HepG2 (cell line): Measurements from ENCODE around the gene TLL2. TPM values are rescaled to one million over a fixed set of nuclear protein-coding genes. Genes with fewer than 3 reads are reported as not detected.

ENCODE experiments used
- ATAC-seq: fragments of 200-7000 bp; cut with Tn5 transposase; 3 replicates; pipeline ENCODE4 v1.9.1; 2020; ENCODE audit warnings: mild to moderate bottlenecking, moderate library complexity
- BruUV-seq: library from RNA; stranded (reverse); fragments of 400-500 nt; replicated peaks from 2 replicates; lab custom pipeline; 2021; lab: Mats Ljungman, UMichigan
- CTCF ChIA-PET: fragments of 300-600 bp; formaldehyde crosslinking; extraction: SDS; loops from one replicate; lab custom pipeline; 2021; ENCODE audit warnings: low total read pairs, inconsistent platforms, low intra/inter-chr PET ratio; lab: Yijun Ruan, JAX
- POLR2A ChIA-PET: fragments of 350-600 bp; sonication (Branson Sonifier 250); formaldehyde crosslinking; loops from one replicate; lab custom pipeline; 2020; ENCODE audit warnings: antibody characterized with exemption, inconsistent platforms; lab: Yijun Ruan, JAX
- DNase-seq: peaks from one replicate; pipeline ENCODE4 v3.0.0-alpha.2; 2015; ENCODE audit warnings: low spot score
- FAIRE-seq: peaks from 3 replicates; lab custom pipeline; 2011; peaks lifted over from hg19 to GRCh38; lab: Jason Lieb, UNC
- H2AFZ ChIP-seq: one replicate; pipeline ENCODE4 v1.6.1; 2011; ENCODE audit warnings: low read length, inconsistent platforms
- H3K27ac ChIP-seq: fragments of 300-600 bp; 3 replicates; pipeline ENCODE4 v1.8.0; 2011; ENCODE audit warnings: mixed run types, mild to moderate bottlenecking, mixed read lengths, low read length, inconsistent platforms; ENCODE audit not compliant: insufficient read depth; ENCODE audit errors: extremely low read length
- H3K27me3 ChIP-seq, 2 experiments: fragments of 200-600 bp in 1 of 2; 2 replicates in 1 of 2; 3 replicates in 1 of 2; pipeline versions ENCODE4 v1.6.0 to v1.8.0; 2011; ENCODE audit warnings: low read length in 2 of 2, mild to moderate bottlenecking in 2 of 2, moderate library complexity in 2 of 2, inconsistent platforms in 1 of 2; ENCODE audit not compliant: insufficient read depth in 2 of 2, control insufficient read depth in 1 of 2
- H3K36me3 ChIP-seq, 2 experiments: fragments of 200-600 bp in 1 of 2; replicated peaks in 1 of 2; 2 replicates in 1 of 2; 3 replicates in 1 of 2; pipeline versions ENCODE4 v1.5.1 to v1.8.0; 2011; ENCODE audit warnings: low read length in 2 of 2, inconsistent platforms in 1 of 2; ENCODE audit not compliant: insufficient read depth in 2 of 2, control insufficient read depth in 1 of 2
- H3K4me1 ChIP-seq: 2 replicates; pipeline ENCODE4 v1.5.1; 2012; ENCODE audit warnings: low read length, inconsistent platforms; ENCODE audit not compliant: insufficient read depth
- H3K4me2 ChIP-seq: 2 replicates; pipeline ENCODE4 v1.6.0; 2011; ENCODE audit warnings: low read depth, low read length, inconsistent platforms
- H3K4me3 ChIP-seq, 3 experiments: fragments of 200-600 bp in 1 of 3; sonication (generic), shearing (Covaris generic) in 1 of 3; replicated peaks in 1 of 3; 2 replicates each; pipeline ENCODE4 v1.5.1; 2011 to 2016; ENCODE audit warnings: low read length in 3 of 3, inconsistent platforms in 2 of 3, low read depth in 2 of 3, mild to moderate bottlenecking in 2 of 3, control low read depth in 1 of 3, mixed read lengths in 1 of 3; ENCODE audit not compliant: insufficient read depth in 1 of 3
- H3K79me2 ChIP-seq: one replicate; pipeline ENCODE4 v1.6.1; 2011; ENCODE audit warnings: low read length, inconsistent platforms; ENCODE audit not compliant: insufficient read depth
- H3K9ac ChIP-seq: 2 replicates; pipeline ENCODE4 v1.6.0; 2011; ENCODE audit warnings: mild to moderate bottlenecking, low read depth, low read length, inconsistent platforms; ENCODE audit not compliant: insufficient read depth
- H3K9me3 ChIP-seq: 2 replicates; pipeline ENCODE4 v1.5.1; 2012; ENCODE audit warnings: mild to moderate bottlenecking, low read length
- H4K20me1 ChIP-seq: 2 replicates; pipeline ENCODE4 v1.6.0; 2011; ENCODE audit warnings: inconsistent platforms, mild to moderate bottlenecking, low read length, moderate library complexity; ENCODE audit not compliant: insufficient read depth
- CHD4 ChIP-seq: fragments of 200-600 bp; sonication (generic); IDR thresholded peaks from 2 replicates; pipeline ENCODE4 v1.7.0; 2017; ENCODE audit warnings: mild to moderate bottlenecking, low read length, borderline replicate concordance
- GPBP1L1 ChIP-seq: sonication (generic); formaldehyde crosslinking; IDR thresholded peaks from 2 replicates; pipeline ENCODE4 v1.5.0; 2020; ENCODE audit warnings: mild to moderate bottlenecking, missing genetic modification reagents
- KLF9 ChIP-seq: IDR thresholded peaks from 2 replicates; pipeline ENCODE4 v1.6.1; 2016; ENCODE audit warnings: low read depth
- NFKB2 ChIP-seq: sonication (generic); formaldehyde crosslinking; IDR thresholded peaks from 2 replicates; pipeline ENCODE4 v1.4.0; 2020; ENCODE audit warnings: missing genetic modification reagents, borderline replicate concordance
- NPAS2 ChIP-seq: sonication (generic); formaldehyde crosslinking; IDR thresholded peaks from 2 replicates; pipeline ENCODE4 v1.8.0; 2022; ENCODE audit warnings: mild to moderate bottlenecking, missing genetic modification reagents, borderline replicate concordance
- REPIN1 ChIP-seq: sonication (generic); formaldehyde crosslinking; IDR thresholded peaks from 2 replicates; pipeline ENCODE4 v1.8.0; 2022; ENCODE audit warnings: missing genetic modification reagents, low read depth, mild to moderate bottlenecking, borderline replicate concordance
- RNF2 ChIP-seq: fragments of 450-650 bp; conservative IDR thresholded peaks from 2 replicates; pipeline ENCODE4 v1.6.1; 2016; ENCODE audit warnings: low read depth
- TOPORS ChIP-seq: sonication (generic); formaldehyde crosslinking; IDR thresholded peaks from 2 replicates; pipeline ENCODE4 v1.8.0; 2023; ENCODE audit warnings: mild to moderate bottlenecking, missing genetic modification reagents
- ZNF616 ChIP-seq: sonication (generic); formaldehyde crosslinking; IDR thresholded peaks from 2 replicates; pipeline ENCODE4 v1.5.0; 2020; ENCODE audit warnings: low read depth, mild to moderate bottlenecking, missing genetic modification reagents
- ZNF878 ChIP-seq: sonication (generic); formaldehyde crosslinking; IDR thresholded peaks from 2 replicates; pipeline ENCODE4 v1.8.1; 2023; ENCODE audit warnings: mild to moderate bottlenecking, missing genetic modification reagents, moderate library complexity
- WGBS: methylation state at CpG from one replicate; pipeline ENCODE4 v1.1.6; 2017; ENCODE audit warnings: low lambda C conversion rate; 5-methylcytosine and 5-hydroxymethylcytosine counted together
- in situ Hi-C: cut with HindIII; loops from 2 replicates; pipeline ENCODE4 v1.10.0; 2017; ENCODE audit warnings: low pct_unique_long_range_greater_than_20kb; ENCODE audit not compliant: extremely low pct_ligation_motif_present
- intact Hi-C: fragments of 100-400 bp; cut with micrococcal nuclease; formaldehyde crosslinking; loops from one replicate; pipeline ENCODE4 v1.10.0; 2022; ENCODE audit not compliant: unreplicated experiment
- polyA plus RNA-seq, 8 experiments: library from polyadenylated mRNA; depleted of rRNA in 3 of 8; stranded (reverse) in 7 of 8; unstranded in 1 of 8; fragments of >200 nt; fragmentation: Illumina TruSeq in 4 of 8; extraction: Trizol in 4 of 8; gene quantifications; 2 replicates each; pipeline versions ENCODE4 v1.2.1 to v1.2.3, GENCODE V29; 2011 to 2016; ENCODE audit warnings: low read depth in 4 of 8, missing spikeins in 1 of 8, mixed read lengths in 1 of 8; ENCODE audit not compliant: insufficient read depth in 1 of 8
- total RNA-seq, 5 experiments: library from RNA; depleted of rRNA; stranded (reverse); fragments of >200 nt; fragmentation: Illumina TruSeq; extraction: Trizol; gene quantifications; 2 replicates each; pipeline ENCODE4 v1.2.3, GENCODE V29; 2016; ENCODE audit warnings: low read depth in 1 of 5

Gene TLL2
- total and polyA plus RNA-seq, 2 of the 13 experiments (the other 11 are each of a cell fraction or from before 2014, with no cell fraction given), result 0.09 TPM; not detected in 1

GRCh38 chr10:96352027-96352426 is 161.7 kb downstream of the TLL2 start (continued):
- no peak for TF ChIP-seq NFKB2 (CRISPR knock-in tag)

- ATAC-seq, result no peak
- POLR2A ChIA-PET, result no interaction called here
- WGBS, result 2% methylated on average over 1 of the region's 1 CpG
- Histone ChIP-seq H3K27me3 (0 out of 5 replicates have a peak, but pooled peaks cover 0 to 3% of the 10 kb centered on the region in 2 experiments), H3K4me1 (no peaks in the 10 kb centered on the region), H3K9ac (no peak overlapping the region), H3K79me2 (no peaks in the 10 kb centered on the region), H3K9me3 (no peaks in the 10 kb centered on the region), H4K20me1 (no peaks in the 10 kb centered on the region), H3K4me3 (no peak overlapping the region), H2AFZ (no peak overlapping the region), H3K27ac (no peak overlapping the region), H3K4me2 (no peak overlapping the region), H3K36me3 (no peaks in the 10 kb centered on the region)
- no peak for DNase-seq
- FAIRE-seq, result no peak
- intact Hi-C loops, result no loop called here
- TF ChIP-seq RNF2, result no peak
- TF ChIP-seq REPIN1, result no peak
- CTCF ChIA-PET, result interaction anchor here (1.2 kb wide), 1 partner anchor 9 kb away, joined by 3 read pairs; no protein-coding TSS in a partner anchor
- in situ Hi-C loops, result no loop called here
- no TSS peak for BruUV-seq
Observed at GRCh38 chr10:96346295-96346694, 167.4 kb downstream of the TLL2 start.

GRCh38 chr10:96345222-96345621 is 168.5 kb downstream of the TLL2 start:
- ChIA-PET POLR2A (no interaction called here), CTCF (no interaction called here)
- Histone ChIP-seq H3K27me3 (0 out of 5 replicates have a peak, but pooled peaks cover 0 to 3% of the 10 kb centered on the region in 2 experiments), H3K36me3 (no peaks in the 10 kb centered on the region), H4K20me1 (no peaks in the 10 kb centered on the region), H3K4me3 (no peak overlapping the region), H2AFZ (no peak overlapping the region), H3K4me2 (no peak overlapping the region), H3K27ac (no peak overlapping the region), H3K9ac (no peak overlapping the region), H3K9me3 (no peaks in the 10 kb centered on the region), H3K4me1 (no peaks in the 10 kb centered on the region), H3K79me2 (no peaks in the 10 kb centered on the region)
- BruUV-seq, result no TSS peak
- intact Hi-C loops (no loop called here), in situ Hi-C loops (no loop called here)
- ATAC-seq, result no peak
- TF ChIP-seq TOPORS (CRISPR knock-in tag) (no peak), NPAS2 (CRISPR knock-in tag) (no peak), KLF9 (CRISPR knock-in tag) (no peak), CHD4 (no peak), ZNF878 (CRISPR knock-in tag) (no peak), GPBP1L1 (no peak), ZNF616 (CRISPR knock-in tag) (no peak)
- 15% methylated on average over 2 of the region's 2 CpGs for WGBS
- no peak for FAIRE-seq
- no peak for DNase-seq
